GM23248 (cell line): ENCODE measurements around the gene NELFB. TPM values are rescaled to one million over a fixed set of nuclear protein-coding genes. Genes with fewer than 3 reads are reported as not detected.

Experiments used
- DNase-seq: peaks from one replicate; pipeline ENCODE4 v3.0.0-alpha.2; 2015
- H2AFZ ChIP-seq: fragments of 200-600 bp; sonication (generic); 2 replicates; pipeline ENCODE4 v1.6.1; 2016; ENCODE audit warnings: antibody characterized with exemption
- H3F3A ChIP-seq: fragments of 200-600 bp; sonication (generic); 2 replicates; pipeline ENCODE4 v1.6.1; 2016; ENCODE audit warnings: mild to moderate bottlenecking, antibody characterized with exemption, mixed run types; ENCODE audit not compliant: insufficient read depth
- H3K27ac ChIP-seq: fragments of 200-600 bp; sonication (generic); 2 replicates; pipeline ENCODE4 v1.5.1; 2016; ENCODE audit warnings: mild to moderate bottlenecking
- H3K27me3 ChIP-seq: fragments of 200-600 bp; sonication (generic); replicated peaks from 2 replicates; pipeline ENCODE4 v1.6.1; 2016; ENCODE audit warnings: mild to moderate bottlenecking; ENCODE audit not compliant: insufficient read depth
- H3K36me3 ChIP-seq: fragments of 200-600 bp; sonication (generic); 2 replicates; pipeline ENCODE4 v1.6.1; 2016; ENCODE audit warnings: low read depth, mild to moderate bottlenecking
- H3K4me1 ChIP-seq: fragments of 200-600 bp; sonication (generic); 2 replicates; pipeline ENCODE4 v1.6.1; 2016; ENCODE audit warnings: mild to moderate bottlenecking; ENCODE audit not compliant: insufficient read depth
- H3K4me2 ChIP-seq: fragments of 200-600 bp; sonication (generic); one replicate; pipeline ENCODE4 v1.6.1; 2016; ENCODE audit warnings: mild to moderate bottlenecking; ENCODE audit not compliant: unreplicated experiment
- H3K4me3 ChIP-seq: fragments of 200-600 bp; sonication (generic); 2 replicates; pipeline ENCODE4 v1.5.1; 2016; ENCODE audit warnings: mild to moderate bottlenecking
- H3K79me2 ChIP-seq: fragments of 200-600 bp; sonication (generic); 2 replicates; pipeline ENCODE4 v1.6.1; 2016; ENCODE audit warnings: mild to moderate bottlenecking; ENCODE audit not compliant: insufficient read depth
- H3K9ac ChIP-seq: fragments of 200-600 bp; sonication (generic); 2 replicates; pipeline ENCODE4 v1.6.1; 2016; ENCODE audit warnings: mild to moderate bottlenecking
- H3K9me2 ChIP-seq: fragments of 200-600 bp; sonication (generic); 2 replicates; pipeline ENCODE4 v1.6.1; 2016; ENCODE audit warnings: mixed run types, mild to moderate bottlenecking, moderate library complexity; ENCODE audit not compliant: insufficient read depth
- H3K9me3 ChIP-seq: fragments of 200-600 bp; sonication (generic); one replicate; pipeline ENCODE4 v1.6.1; 2017; ENCODE audit warnings: low read depth
- H4K20me1 ChIP-seq: fragments of 200-600 bp; sonication (generic); 2 replicates; pipeline ENCODE4 v1.6.0; 2016; ENCODE audit not compliant: insufficient read depth
- EZH2 ChIP-seq: fragments of 200-600 bp; sonication (generic); IDR thresholded peaks from 2 replicates; pipeline ENCODE4 v1.6.1; 2018; ENCODE audit warnings: antibody characterized with exemption, mild to moderate bottlenecking; ENCODE audit not compliant: insufficient read depth, poor library complexity, severe bottlenecking
- EZH2phosphoT487 ChIP-seq: fragments of 200-600 bp; sonication (generic); IDR thresholded peaks from 2 replicates; pipeline ENCODE4 v1.6.1; 2018; ENCODE audit warnings: antibody characterized with exemption, moderate library complexity, mild to moderate bottlenecking, low read depth; ENCODE audit not compliant: insufficient read depth
- WGBS, 2 experiments: methylation state at CpG; one replicate each; pipeline ENCODE4 v1.1.6; 2015 to 2017; ENCODE audit warnings: low lambda C conversion rate in 2 of 2, low coverage in 1 of 2; ENCODE audit errors: missing lambda C conversion rate in 2 of 2; 5-methylcytosine and 5-hydroxymethylcytosine counted together
- in situ Hi-C: fragments of 300-500 bp; cut with MboI; formaldehyde crosslinking; loops from 2 replicates; pipeline ENCODE4 v1.15.0; 2020
- polyA plus RNA-seq: library from polyadenylated mRNA; unstranded; fragments of >200 nt; fragmentation: Nextera tagmentation; extraction: Ambion mirVana; gene quantifications from 2 replicates; pipeline ENCODE4 v1.2.1, GENCODE V29; 2016
- total RNA-seq: library from RNA; depleted of rRNA; stranded (reverse); fragments of >200 nt; shearing (Covaris generic); gene quantifications from 2 replicates; pipeline ENCODE4 v1.2.3, GENCODE V29; 2014

NELFB gene
- total and polyA plus RNA-seq, 2 experiments from 2014 or later, result 34.4 to 65.0 TPM

DNA sequence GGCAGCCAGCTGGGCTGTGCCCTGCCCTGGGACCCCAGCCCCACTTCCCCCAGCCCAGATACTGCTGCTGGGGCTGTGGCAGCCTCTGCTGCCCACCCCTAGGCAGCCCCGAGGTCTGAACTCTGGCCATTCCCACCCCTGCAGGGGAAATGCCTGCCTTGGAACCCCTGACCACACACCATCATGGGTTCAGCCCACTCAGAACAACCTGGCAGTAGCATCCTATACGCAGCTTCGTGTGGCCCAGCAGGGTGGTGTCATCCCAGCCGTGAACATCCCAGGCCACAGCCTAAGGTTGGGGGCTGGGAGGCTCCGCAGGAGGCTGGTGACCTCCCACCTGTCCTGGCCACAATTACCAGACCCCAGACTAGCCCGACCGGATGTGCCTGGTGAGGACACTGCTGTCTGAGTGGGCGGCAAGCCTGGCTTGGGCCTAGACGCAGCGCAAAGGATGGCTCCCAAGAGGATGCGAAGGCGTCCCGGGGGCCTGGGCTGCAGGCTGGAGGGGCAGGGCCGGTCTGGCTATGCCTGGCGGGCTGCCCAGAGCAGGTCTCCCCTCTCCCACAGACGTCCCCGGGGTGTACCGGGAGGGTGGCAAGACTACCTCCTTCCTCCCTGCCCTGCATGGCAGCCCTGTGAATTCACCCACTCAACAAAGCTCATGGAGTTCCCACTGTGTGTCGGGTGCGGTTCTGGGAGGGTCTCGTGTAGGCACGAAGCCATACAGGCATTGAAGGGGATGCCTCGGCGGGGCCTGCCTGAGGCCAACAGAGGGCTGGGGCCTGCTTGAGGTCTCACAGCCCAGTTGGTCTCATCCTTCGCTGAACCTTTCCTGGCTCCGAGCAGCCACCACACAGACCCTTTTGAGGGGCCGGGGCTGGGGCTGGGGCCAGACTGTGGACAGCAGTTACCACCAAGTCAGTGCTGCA is 25.9 kb upstream of the NELFB start:
- no peaks in the 10 kb centered on the region for H4K20me1 ChIP-seq
- no peaks in the 10 kb centered on the region for H3K79me2 ChIP-seq
- H3K4me1 ChIP-seq, result peaks cover 3% of the 10 kb centered on the region; the same call in 1 of the 2 replicates
- no peaks in the 10 kb centered on the region for H3K27me3 ChIP-seq
- no peaks in the 10 kb centered on the region for H3K9me3 ChIP-seq
- no peak overlapping the region for H2AFZ ChIP-seq
- no peak overlapping the region for H3K27ac ChIP-seq
- no peak overlapping the region for H3K4me3 ChIP-seq
- in situ Hi-C loops, result no loop called here
- TF ChIP-seq EZH2phosphoT487 (no peak), EZH2 (no peak)
- WGBS, 2 experiments, result 64% methylated on average over 24 to 27 of the region's 27 CpGs
- H3K9me2 ChIP-seq, result no peaks in the 10 kb centered on the region
- no peak overlapping the region for H3K4me2 ChIP-seq
- H3F3A ChIP-seq, result no peaks in the 10 kb centered on the region
- no peak overlapping the region for H3K9ac ChIP-seq
- DNase-seq, result no peak
- no peaks in the 10 kb centered on the region for H3K36me3 ChIP-seq

DNA sequence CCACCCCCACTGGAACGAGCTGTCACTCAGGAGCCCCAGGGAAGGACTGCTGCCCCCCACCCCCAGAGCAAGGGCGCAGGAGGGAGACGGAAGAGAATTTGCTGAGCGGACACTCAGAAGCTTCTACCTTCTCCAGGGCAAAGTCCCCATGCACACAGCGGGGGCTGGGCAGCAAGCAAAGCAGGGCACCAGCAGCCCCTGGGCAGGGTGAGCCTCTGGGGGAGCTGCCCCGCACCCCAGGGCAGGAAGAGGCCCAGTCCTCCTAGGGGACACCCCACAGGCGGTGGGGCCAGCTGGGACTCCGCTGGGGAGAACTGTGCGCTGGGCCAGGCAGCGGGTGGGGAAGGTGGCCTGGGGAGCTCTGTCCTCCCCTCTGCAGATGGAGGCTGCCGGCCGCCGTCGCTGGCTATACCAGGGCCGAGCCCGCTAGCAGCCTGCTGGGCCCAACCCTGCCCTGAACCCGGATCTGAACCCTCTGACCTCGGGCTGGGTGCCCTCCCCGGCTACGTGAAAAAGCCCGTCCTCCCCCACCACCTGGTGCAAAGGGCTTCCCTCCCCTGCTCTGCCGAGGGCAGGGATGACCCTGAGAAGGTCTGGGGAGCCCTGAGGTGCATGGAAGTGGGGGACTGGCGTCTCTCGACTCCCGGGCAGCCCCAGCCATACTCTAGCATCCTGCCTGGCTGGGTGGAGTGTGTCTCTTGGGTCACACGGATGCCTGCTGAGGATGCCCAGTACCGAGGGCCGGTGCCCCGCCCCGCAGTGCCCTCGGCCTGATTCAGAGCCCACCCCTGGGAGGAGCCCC is 25.0 kb upstream of the NELFB start:
- TF ChIP-seq EZH2phosphoT487 (no peak), EZH2 (no peak)
- Histone ChIP-seq H3K79me2 (no peaks in the 10 kb centered on the region), H3K4me1 (no peaks in the 10 kb centered on the region), H3K27ac (no peak overlapping the region), H3K4me2 (no peak overlapping the region), H3K36me3 (no peaks in the 10 kb centered on the region), H2AFZ (no peak overlapping the region), H3K9me2 (no peaks in the 10 kb centered on the region), H3F3A (no peaks in the 10 kb centered on the region), H3K27me3 (no peaks in the 10 kb centered on the region), H3K4me3 (no peak overlapping the region), H3K9me3 (no peaks in the 10 kb centered on the region), H4K20me1 (no peaks in the 10 kb centered on the region), H3K9ac (no peak overlapping the region)
- in situ Hi-C loops, result no loop called here
- 47 to 54% methylated on average over 23 to 27 of the region's 31 CpGs for WGBS, 2 experiments
- DNase-seq, result no peak

DNA sequence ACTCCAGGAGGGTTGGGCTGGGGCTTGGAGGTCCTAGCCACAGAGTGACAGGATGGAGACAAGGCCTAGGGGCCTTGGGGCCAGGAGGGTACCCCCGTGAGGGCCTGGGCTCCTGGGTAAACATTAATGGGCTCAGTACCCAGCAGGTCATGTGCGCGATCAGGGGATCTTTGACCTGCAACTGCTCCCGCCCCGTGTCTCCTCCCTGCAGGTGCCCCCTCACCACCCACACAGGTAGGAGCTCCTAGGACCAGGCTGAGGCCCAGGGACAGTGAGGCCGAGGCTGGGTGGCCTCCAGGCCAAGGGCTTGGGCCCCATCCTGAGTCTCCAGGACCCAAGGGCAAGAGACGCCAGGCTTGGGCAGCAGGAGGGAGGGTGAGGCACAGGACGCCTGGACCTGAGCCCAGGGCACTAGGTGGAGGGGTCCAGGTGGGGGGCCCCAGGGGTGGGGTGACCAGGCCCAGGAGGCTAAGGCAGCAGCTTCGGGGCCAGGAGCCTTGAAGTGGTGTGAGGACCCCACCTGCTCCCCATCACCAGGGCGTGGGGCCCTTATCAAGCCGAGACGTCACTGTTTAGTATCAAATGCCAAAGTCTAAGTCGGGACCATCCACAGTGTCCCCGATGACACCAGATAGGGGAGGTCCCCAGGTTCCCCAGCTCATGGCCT is 24.3 kb upstream of the NELFB start, which contains the start of gene SLC34A3:
Gene SLC34A3, plus strand, starts transcription at position 197 of the 667 bp plus-strand sequence. CDS start 802 bp downstream, outside the sequence.
- H3K4me1 ChIP-seq, result no peaks in the 10 kb centered on the region
- WGBS, 2 experiments, result 53 to 54% methylated on average over 14 of the region's 14 CpGs
- TF ChIP-seq EZH2 (no peak), EZH2phosphoT487 (no peak)
- no peak within 1 kb of the TSS for H3K4me2 ChIP-seq
- H3K4me3 ChIP-seq, result no peak within 1 kb of the TSS
- H3K79me2 ChIP-seq, result no peaks in the 10 kb centered on the region
- no peaks in the 10 kb centered on the region for H4K20me1 ChIP-seq
- in situ Hi-C loops, result no loop called here
- DNase-seq, result no peak
- no peaks in the 10 kb centered on the region for H3K27me3 ChIP-seq
- no peaks in the 10 kb centered on the region for H3K36me3 ChIP-seq
- H3K9me2 ChIP-seq, result no peaks in the 10 kb centered on the region
- no peaks in the 10 kb centered on the region for H3K9me3 ChIP-seq
- no peak within 1 kb of the TSS for H2AFZ ChIP-seq
- H3K27ac ChIP-seq, result no peak within 1 kb of the TSS
- no peak within 1 kb of the TSS for H3K9ac ChIP-seq
- no peaks in the 10 kb centered on the region for H3F3A ChIP-seq
